Activated T-cell treated with anti-CD3 and anti-CD28 coated beads, Interleukin-2, amount 50 U/mL, for 48 hours (primary cell): ENCODE data around the gene EXOSC5.
A peak's percentile ranks its signal among the peaks of the same experiment; 100 is the strongest.
"Not testable (repeated sequence)": the region's sequence is repeated elsewhere in the genome, so short reads cannot be mapped to it uniquely, and the experiment has no call there.

Source experiments
- DNase-seq, 2 experiments: peaks; one replicate each; pipeline ENCODE4 v3.0.0-alpha.2; 2020

EXOSC5 gene

DNA sequence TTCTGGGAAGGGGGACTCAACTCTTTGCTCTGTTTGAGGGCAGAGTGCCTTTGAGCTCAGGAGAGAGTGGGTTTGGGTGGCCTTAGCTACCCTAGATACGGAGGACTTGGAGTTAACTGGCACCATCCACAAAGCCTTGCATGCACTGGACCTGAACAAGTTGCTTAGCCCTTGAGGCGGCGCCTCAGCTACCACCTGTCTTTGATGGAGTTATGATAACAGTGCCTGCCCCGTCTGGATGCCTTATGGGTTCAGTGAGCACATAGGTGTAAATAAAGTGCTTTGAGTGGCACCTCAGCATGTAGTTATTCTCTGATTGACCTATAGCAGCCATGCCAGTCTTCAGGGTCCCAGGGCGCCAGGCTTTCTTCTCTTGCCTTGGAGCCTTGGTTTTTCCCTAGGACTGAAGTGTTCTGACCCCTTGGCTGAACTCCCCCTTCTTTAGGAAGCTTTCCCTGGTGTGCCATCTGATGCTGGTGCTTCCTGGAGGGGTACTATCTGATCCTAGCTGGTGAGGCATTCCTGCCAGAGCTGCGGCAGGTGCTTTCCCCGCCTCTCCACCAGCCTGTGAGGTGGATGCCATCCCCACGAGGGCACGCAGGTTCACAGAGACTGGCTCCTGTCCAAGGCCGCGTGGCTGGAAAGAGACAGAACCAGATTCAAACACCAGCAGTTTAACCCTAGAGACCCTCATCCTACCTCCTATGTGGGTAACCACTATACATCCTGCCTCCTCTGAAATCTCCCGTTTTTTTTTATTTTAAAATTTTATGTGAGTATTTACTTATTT is 6.2 kb upstream of the EXOSC5 start:
- no peak for DNase-seq

DNA sequence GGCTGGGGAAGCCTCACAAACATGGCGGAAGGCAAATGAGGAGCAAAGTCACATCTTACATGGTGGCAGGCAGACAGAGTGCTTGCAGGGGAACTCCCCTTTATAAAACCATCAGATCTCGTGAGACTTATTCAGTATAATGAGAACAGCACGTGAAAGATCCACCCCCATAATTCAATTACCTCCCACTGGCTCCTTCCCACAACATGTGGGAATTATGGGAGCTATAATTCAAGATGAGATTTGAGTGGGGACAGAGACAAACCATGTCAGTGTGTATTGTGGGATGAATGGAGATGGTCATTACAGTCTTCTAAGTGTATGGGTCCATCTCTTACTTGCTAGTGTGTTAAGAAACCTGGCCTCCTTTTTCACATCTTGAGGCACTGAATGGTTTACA is 4.9 kb upstream of the EXOSC5 start:
- no peak for DNase-seq

DNA sequence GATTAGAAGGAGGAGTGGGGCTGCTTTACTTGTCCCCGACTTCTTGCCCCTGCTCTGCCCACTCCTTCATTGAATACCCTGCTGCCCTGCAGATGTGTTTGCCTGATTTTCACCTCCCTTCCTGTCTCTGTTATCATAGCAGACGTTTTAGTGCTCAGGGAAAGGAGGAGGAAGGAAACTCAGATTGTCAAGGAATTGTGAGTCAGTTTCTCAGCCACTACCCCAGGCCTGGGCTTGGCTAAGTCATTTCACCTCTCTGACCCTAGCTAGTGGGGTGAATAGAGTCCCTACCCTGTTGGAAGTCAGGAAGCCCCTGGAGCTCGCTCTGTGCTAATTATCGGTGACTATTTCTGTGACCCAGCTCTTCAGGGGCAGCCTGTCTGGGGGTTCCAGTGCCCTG is 4.3 kb upstream of the EXOSC5 start:
- no peak for DNase-seq

DNA sequence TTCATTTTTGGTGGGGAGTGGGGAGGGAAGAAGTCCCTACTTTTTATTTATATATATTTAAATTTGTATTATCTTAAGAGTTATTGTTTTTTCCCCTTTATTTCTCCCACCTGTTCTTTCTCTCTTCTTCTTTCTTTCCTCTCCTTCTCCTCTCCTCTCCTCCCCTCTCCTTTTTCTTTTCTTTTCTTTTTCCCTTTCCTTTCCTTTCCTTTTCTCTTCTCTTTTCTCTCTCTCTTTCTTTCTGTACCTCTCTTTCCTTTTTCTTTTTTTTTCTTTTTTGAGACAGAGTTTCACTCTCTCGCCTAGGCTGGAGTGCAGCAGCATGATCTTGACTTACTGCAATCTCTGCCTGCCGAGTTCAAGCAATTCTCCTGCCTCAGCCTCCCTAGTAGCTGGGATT is 2.4 kb upstream of the EXOSC5 start:
- no peak for DNase-seq

DNA sequence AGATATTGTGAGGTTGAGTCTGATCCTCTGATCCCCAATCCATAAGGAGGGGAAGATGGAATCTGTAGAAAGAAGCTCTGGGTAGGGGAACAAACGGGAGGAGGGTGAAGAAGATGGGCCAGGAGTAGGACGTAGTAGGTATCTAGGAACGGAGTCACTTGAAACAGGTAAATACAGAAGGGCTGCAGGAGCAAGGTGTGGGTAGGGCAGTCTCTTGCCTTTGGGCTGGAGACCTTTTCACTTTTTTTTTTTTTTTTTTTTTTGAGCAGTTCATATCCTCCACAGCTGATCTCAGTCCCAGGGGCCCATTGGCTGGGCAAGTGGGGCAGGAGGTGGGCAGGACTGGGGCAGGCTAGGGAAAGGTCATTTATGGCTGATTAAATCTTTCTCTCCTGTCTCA is 1.9 kb upstream of the EXOSC5 start:
- DNase-seq = no peak

DNA sequence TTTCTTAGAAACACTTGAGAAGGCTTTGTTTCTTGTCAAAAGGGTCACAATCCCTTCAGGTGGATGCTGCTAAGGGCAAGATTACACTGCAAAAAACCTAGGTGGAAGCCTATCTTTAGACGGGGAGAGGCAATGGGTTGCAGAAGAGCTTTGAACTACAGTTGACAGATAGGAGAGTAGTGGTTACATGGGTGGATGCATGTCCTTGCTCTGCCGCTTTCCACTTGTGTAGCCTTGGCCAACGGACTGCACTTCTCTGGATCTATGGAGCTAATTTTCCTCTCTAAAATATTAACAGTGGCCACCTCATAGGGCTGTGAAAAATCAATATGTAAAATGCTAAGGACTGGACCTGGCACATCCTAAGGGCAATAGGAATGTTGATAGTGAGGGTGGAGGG is 1.4 kb upstream of the EXOSC5 start:
- no peak for DNase-seq

DNA sequence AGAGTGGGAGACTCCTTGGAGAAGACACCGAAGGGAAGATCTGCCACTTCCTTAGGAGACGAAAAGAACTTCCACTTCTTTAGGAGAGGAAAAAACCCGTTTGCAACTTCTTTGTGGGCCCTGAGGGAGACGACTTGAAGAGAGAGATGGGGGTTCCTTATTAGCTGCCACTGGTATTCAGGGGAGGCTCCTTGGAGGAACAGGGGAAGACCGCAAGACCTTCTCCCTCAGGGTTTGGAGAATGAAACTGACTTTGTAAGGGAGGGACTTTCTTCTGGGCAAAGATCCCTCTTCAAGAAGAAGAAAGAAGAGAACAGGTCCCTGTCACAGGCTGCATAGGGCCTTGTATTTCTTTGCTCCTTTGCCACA is 875 bp upstream of the EXOSC5 start:
- peak in 1 of 2 experiments; percentile 27 for DNase-seq

DNA sequence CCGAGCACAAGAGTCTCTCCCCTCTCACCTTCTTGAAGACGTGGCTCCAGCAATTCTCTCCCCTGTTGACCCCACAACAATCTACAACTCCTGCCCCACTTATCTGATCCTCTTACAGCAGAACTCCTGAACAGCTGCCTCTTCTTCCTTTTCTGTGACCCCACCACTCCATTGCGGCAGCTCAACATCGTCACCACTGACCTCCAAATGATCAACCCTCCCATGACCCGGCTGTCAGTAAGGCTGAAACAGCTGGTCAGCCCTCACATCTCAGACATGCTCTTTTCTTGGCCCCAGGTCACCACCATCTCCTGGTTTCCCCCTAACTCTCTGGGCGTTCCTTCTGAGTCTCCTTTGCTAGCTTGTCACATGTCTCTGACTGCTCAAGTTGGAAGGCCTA is 1.8 kb downstream of the EXOSC5 start:
- no peak for DNase-seq

DNA sequence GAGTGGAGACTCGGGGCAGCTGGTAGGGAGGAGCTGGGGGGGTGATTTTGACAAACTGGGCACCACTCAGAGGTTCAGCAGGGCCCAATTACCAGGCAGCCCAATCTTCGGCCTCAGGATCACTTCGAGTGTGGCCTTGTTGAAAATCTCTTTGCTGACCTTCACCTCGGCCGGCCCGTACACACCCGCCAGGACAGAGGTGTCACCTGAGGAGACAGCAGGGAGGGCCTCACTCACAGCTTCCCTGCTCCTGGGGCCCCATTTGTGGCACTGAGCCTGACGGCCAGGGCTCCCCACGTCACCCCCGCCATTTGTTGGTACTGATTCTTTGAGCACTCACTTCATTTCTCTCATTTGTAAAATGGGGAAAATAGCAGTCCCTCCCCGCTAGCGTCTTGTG is 4.4 kb downstream of the EXOSC5 start:
- DNase-seq = no peak

DNA sequence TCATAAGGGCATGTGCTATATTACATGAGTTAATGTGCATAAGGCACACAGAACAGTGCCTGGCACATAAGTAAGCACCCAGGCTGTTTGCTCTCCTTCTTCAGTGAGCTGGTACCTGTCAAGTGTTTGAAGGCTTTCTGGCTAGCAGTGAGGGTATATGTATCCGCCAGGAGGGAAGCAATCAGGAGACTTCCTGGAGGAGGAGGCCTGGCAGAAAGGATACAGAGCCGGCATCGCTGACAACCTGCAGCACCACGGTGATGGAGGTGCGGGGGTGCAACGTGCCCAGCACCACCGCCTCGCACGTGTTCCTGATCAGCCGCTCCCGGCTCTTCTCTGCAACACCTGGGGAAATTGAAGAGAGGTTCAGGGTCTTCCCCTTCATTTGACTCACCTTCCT is 5.5 kb downstream of the EXOSC5 start:
- no peak for DNase-seq

DNA sequence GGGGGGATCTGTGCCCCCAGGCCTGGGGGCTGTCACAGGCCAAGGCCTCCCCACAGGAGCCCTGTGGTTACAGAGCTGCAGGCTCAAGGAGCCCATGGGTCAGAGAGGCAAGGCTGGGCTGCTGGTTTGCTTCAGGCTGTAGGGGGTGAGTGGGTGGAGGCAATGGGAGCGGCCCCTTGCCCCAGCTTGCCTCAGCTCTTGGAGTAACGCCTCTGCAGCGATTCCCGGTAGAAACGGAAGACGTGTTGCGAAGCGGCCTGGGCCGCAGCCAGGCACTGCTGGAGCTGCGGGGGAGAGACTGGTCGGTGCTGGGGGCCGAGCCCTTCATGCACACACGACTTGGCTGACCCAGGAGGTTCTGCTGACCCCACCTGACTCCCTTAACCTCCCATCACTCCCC is 10.7 kb downstream of the EXOSC5 start:
- DNase-seq = no peak

DNA sequence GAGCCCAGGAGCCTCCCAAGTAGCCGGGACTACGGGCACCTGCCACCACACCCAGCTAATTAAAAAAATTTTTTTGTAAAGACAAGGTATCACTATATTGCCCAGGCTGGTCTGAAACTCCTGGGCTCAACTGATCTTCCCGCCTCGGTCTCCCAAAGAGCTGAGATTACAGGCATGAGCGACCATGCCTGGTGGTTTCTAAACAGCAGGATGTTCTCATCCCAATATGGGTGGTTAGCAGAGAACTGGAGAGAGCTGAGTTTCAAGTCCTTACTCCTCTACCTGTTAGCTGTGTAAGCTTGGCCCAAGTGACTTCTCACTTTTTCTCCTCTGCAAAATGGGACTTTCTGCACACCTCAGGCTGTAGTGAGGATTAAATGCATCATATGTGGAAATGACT is 12.8 kb downstream of the EXOSC5 start:
- no peak for DNase-seq

DNA sequence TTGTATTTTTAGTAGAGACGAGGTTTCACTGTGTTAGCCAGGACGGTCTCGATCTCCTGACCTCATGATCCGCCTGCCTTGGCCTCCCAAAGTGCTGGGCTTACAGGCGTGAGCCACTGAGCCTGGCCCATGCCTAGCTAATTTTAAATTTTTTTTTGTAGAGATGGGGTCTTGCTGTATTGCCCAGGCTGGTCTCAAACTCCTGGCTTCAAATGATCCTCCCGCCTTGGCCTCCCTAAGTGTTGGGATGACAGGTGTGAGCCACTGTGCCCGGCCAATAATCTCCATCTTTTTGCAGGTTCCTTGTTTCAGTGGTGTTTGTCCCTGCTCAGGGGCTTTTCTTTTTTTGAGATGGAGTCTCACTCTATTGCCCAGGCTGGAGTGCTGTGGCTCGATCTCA is 15.6 kb downstream of the EXOSC5 start:
- DNase-seq = not testable (repeated sequence)

DNA sequence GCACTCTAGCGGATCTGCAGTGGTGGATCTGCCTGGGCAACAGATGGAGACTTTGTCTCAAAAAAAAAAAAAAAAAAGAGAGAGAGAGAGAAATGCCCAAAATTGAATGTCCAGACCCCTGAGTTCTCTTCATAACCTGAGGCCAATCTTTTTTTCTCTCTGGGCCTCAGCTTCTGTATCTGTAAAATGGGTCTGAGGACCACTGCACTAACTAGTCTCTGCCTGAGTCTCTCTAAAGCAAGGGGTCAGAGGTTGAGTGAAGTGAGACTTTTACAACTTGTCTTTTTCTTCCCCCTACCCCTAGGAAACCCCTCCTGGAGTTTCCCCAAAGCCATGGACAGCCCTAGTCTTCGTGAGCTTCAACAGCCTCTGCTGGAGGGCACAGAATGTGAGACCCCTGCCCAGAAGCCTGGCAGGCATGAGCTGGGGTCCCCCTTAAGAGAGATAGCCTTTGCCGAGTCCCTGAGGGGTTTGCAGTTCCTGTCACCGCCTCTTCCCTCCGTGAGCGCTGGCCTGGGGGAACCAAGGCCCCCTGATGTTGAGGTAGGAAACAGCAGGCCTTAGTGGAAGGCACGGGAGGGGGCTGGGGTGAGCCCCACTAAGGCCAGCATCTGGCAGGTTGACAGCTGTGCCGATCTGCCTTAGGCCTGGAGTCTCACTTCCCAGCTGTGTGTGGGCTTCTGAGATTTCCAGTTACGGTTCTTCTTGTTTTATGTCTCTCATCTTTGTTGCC is 19.0 kb downstream of the EXOSC5 start:
- DNase-seq = peak in 1 of 2 experiments; percentile 42

DNA sequence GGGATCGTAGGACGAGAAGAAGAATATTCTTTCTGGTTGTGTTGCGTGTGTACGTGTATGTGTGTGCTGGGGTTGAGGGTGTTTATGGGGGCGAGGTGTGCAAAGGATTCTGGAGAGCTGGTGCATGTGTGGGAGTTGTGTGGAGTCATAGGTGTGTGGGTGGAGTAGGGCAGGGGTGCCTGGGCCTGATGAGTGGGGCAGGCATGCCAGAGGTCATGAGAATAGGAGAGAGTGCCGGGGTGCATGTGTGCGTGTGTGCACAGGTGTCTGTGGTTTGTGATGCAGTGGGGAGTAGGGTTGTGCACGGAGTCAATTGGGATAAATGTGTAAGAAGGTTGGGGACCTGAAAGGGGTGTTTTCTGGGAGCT is 20.2 kb downstream of the EXOSC5 start:
- peak in 1 of 2 experiments; percentile 44 for DNase-seq

DNA sequence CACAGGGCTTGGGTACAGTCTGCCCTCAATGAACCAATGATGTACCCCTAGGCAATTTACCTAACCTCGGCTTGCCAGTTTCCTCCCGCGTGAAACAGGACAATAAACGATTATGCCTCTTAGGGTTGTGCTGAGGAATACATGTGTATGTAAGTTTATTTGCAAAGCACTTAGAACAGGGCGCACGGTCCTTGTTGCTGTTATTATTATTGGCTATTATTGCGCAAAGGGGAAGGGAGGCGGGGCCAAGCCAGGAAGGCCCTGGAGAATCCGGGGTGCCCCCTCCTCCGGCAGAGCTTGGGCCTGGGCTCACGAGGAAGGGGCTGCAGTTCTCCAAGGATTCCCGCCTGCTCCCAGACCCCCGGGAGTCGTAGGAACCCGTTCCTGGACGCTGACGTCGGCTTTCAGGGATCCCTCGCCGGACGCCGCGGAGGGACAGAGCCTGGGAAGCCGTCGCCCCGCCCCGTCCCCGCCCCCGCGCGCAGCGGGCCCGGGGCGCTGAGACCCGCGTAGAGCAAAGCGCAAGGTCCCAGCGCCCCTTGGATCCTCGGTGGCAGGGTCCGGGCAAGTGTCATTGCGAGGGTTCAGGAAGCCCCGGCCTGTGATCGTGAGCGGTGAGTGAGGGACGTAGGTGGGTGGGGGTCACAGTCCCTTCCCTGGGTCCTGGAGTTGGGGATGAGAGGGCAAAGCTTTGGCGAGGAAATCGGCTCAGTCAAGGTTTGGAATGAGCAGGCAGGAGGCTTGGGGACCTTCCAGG is 20.7 kb downstream of the EXOSC5 start, which contains the start of gene TMEM91:
Gene TMEM91, plus strand, starts transcription at position 293 of the 757 bp plus-strand sequence. CDS start 1,777 bp downstream, outside the sequence.
- peak; percentile 41 to 46 for DNase-seq

DNA sequence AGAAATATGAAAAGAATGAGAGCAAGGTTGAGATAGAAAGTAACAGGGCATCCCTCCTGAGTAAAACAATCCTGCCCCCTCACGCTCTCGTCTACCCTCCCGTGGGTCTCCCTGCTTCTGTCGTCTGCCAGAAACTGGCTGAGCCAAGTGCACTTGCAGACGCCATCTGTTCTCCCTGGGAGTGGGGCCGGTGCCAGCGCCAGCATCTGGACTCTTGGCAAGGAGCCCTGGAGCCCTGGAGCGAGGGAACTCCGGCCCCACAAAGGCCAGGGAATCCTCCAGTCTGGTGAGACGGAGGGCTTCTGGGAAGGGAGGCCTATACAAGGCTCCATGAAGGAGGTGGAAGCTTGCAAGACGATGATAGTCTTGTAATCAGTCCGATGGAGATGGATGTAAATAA is 23.2 kb downstream of the EXOSC5 start:
- no peak for DNase-seq

DNA sequence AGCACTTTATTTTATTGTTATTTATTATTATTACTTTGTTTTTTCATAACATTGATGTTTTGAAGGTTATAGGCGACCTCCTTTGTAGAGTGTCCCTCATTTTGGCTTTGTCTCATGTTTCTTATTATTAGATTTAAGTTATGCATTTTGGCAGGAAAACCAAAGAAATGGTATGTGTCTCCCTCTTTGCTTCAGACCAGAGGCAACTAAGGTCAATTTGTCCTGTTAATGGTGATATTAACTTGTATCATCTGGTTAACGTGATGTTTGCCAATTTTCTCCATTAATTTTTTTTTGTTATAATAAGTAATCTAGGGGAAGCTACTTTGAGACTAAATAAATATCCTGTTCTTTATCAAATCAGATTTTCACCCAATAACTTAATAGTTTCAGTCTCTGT is 24.7 kb downstream of the EXOSC5 start:
- DNase-seq = no peak

DNA sequence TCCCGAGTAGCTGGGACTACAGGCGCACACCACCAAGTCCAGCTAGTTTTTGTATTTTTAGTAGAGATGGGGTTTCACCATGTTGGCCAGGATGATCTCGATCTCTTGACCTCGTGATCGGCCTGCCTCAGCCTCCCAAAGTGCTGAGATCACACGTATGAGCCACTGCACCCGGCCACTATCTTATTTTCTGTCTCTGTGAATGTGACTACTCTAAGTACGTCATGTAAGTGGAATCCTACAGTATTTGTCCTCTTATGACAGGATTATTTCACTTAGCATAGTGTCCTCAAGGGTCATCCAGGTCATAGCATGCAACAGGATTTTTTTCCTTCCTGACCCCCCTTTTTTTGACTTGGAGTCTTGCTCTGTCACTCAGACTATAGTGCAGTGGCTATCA is 25.6 kb downstream of the EXOSC5 start:
- DNase-seq = no peak

DNA sequence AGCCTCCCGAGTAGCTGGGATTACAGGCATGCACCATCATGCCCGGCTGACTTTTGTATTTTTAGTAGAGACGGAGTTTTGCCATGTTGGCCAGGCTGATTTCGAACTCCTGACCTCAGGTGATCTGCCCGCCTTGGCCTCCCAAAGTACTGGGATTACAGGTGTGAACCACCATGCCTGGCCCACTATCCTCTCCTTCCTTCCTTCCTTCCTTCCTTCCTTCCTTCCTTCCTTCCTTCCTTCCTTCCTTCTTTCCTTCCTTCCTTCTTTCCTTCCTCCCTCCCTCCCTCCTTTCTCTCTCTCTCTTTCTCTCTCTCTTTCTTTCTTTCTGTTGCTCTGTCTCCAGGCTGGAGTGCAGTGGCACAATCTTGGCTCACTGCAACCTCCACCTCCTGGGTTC is 26.0 kb downstream of the EXOSC5 start:
- not testable (repeated sequence) for DNase-seq

DNA sequence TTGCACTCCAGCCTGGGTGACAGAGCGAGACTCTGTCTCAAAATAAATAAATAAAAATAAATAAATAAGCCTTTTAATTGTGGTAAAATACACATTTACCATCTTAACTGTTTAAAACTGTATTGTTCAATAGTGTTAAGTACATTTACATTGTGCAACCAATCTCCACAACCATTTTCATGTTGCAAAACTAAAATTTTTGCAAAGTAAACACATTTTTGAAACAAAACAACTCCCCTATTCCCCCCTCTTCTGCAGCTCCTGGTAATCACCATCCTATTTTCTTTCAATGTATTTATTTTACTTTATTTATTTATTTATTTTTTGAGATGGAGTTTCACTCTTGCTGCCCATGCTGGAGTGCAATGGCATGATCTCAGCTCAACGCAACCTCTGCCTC is 27.4 kb downstream of the EXOSC5 start:
- no peak for DNase-seq

DNA sequence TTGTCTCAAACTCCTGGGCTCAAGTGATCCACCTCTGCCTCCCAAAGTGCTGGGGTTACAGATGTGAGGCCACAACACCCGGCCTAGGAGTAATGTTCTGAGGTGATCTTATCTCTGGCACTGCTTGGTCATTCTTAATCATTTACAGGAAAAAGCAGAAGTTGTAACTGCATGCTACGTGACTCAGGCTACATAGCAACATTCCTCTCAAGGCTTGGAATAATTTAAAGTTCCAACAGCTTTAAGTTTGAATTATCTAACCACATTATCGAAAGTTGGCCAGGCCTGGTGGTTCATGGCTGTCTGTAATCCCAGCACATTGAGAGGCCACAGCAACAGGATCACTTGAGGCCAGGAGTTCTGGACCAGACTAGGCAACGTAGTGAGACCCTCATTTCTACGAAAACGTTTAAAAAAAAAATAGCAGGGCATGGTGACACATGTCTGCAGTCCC is 29.3 kb downstream of the EXOSC5 start:
- DNase-seq = no peak

DNA sequence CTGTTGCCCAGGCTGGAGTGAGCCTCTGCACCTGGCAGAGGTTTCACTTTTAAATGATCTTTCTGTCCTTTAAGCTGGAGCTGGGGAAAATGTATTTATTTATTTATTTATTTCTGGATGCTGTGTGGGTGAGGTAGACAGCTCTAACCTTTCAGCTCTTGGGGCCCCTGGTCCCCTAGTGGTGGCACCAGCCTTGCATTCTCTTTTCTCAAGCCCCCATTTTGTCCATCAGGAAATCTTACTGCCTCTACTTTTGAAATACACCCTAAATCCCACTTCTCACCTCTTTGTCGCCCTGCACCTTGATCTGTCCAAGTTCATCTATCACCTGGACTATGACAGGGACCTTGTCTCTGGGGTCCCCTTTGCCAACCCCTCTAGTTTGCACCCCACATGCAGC is 31.1 kb downstream of the EXOSC5 start:
- peak in 1 of 2 experiments; percentile 41 for DNase-seq
